GM19463 (cell line): ENCODE measurements around the gene CDC7.

Source experiments
- ATAC-seq: cut with Tn5 transposase; IDR thresholded peaks from one replicate; pipeline ENCODE4 v1.9.1; 2021; ENCODE audit warnings: mild to moderate bottlenecking, moderate library complexity; ENCODE audit not compliant: unreplicated experiment

The CDC7 gene

DNA sequence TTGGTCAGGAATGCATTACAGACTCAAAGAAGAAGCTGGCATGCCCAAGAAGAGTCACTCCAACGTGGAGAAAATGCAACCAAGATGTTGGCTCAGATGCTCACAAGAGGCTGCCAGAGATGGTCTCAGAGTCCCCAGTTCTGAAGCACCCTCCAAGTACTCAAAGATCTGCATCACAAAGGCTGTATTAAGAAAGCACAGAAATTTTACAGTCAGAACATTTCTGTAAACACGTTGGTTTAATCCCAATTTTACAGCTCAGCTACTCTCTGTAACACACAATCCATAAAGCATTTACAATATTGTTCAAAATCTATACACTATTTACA, 69.4 kb downstream of the CDC7 start:
- ATAC-seq = no peak

DNA sequence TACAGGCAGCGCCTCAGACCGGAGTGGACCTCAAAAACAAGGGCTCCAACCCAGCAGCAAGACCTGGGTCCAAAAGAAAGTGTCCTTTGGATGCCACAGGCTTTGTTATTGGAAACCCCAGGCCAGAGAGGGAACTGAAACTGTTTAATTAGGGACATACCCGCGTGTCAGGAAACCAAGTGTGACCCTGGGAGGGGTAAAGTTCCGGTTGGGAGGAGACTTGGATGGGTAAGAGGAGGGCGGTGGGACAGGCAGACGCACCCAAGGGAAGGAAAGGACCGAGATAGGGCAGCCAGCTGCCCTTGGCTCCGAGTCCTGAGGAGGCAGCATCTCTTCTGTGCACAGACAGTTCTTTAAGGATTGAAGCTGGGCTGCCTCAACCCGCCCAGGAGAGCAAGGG, 71.4 kb downstream of the CDC7 start:
- ATAC-seq = peak; percentile 92
